Eye (tissue), 1 donor: Measurements from ENCODE around the gene CTAG1B.
"Not testable (repeated sequence)": the region's sequence is repeated elsewhere in the genome, so short reads cannot be mapped to it uniquely, and the experiment has no call there.

Source experiments
- DNase-seq: peaks from one replicate; pipeline ENCODE4 v3.0.0-alpha.2; 2015

Gene CTAG1B

GRCh38 chrX:154619182-154619581 lies at the start of gene CTAG1B:
CTAG1B (minus strand) TSS chrX:154619282; CDS start chrX:154619218, 64 bp downstream.
- not testable (repeated sequence) for DNase-seq

GRCh38 chrX:154661899-154662298 lies 42.8 kb upstream of the CTAG1B start:
- no peak for DNase-seq

- no peak for DNase-seq
Observed at GRCh38 chrX:154661170-154661569, 42.1 kb upstream of the CTAG1B start.

DNA sequence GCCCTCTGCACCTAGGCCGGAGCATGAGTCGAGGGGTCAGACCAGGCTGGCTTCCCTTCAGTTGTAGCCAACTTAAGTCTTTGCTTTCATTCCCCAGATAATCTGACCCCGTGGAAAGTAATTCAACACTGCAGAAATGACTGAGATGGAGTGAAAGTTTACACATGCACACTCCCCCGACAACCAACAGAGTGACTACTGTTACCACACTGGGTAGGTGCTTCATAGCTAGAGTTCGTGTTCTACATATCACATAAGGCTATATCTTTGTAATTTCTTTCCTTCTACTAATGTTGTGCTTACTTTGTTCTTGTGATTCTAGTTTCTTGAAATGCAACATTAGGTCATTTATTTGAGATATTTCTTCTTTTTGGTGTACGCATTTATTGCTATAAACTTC lies 41.5 kb upstream of the CTAG1B start:
- no peak for DNase-seq

DNA sequence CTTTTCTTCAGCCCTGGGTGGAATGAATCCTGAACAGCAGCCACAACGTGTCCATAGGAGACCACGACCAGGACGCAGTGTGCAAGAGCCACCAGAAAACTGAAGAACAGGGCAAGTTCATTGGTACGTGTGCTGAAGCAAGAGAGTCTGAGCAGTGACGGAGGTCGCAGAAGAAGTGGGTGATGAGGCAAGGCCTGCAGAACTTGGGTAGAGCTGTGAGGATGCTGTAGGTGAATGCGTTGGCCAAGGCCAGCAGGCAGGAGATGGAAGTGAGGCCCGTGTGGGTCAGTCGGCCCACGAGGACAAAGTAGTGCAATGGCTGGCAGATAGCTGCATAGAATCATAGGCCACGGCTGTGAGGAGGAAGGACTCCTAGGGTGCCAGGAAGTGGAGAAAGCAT lies 39.9 kb upstream of the CTAG1B start:
- no peak for DNase-seq

GRCh38 chrX:154658187-154658586 lies 39.1 kb upstream of the CTAG1B start:
- DNase-seq: no peak

GRCh38 chrX:154657226-154657805 lies 38.2 kb upstream of the CTAG1B start:
- no peak for DNase-seq

DNA sequence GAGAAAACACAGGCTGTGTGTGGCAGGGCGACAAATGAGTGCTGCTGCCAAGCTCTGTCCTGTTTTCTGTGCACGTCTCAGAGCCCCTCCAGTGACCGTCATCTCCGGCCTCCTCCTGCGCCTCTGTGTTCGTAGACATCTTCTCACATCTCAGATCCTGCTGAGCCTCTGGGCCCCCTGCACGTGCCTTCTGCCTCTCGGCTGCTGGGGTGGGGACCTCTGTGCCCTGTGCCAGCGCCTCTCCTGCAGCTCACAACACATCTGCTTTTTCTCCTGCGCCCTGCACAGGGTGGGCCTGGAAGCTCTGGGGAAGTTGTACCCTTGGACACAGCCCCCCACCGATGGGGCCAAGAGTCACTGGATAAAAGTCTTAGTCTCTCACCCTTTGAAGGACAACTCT lies 36.7 kb upstream of the CTAG1B start:
- no peak for DNase-seq

DNA sequence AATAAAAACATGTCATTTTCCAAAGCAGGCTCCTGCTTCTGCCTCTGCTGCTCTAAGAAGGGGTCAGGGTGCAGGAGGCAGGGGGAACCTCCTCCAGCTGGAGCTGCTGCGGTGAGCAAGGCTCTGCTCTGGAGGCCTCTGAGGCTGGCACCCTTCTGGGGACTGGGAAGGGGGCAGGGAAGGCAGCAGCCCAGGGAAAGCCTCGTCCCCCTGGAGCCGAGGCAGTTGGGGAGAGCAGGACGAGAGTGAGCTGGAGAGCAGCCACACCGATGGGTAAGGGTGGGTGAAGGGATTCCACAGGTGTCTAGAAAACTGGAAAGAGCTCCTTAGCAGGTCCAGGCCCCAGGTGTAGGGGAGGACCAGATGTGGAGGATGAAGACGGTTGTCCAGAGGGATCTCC lies 36.3 kb upstream of the CTAG1B start:
- DNase-seq: no peak

DNA sequence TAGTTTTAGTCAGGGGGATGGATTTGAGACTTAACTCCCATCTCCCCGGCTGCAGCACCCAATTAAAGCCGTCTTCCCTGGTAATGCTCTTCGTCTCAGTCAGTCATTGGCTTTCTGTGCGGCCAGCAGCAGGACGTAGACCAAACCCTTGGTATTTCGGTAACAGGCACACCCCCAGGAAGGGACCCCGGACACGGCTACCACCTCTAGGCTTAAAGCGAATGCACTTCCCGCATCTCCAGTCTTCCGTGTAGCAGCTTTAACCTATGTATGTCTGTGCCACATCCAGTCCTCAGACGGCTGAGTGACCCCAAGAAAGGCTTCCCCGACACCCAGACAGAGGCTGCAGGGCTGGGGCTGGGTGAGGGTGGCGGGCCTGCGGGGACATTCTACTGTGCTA lies 35.8 kb upstream of the CTAG1B start:
- no peak for DNase-seq

- DNase-seq: no peak
Observed at GRCh38 chrX:154654372-154654771, 35.3 kb upstream of the CTAG1B start.

- not testable (repeated sequence) for DNase-seq
Observed at GRCh38 chrX:154653413-154653812, 34.3 kb upstream of the CTAG1B start, which contains the start of gene CTAG2. CTAG2 (minus strand) TSS chrX:154653579; CDS start chrX:154653515, 64 bp downstream.

- no peak for DNase-seq
Observed at GRCh38 chrX:154653048-154653401, 33.9 kb upstream of the CTAG1B start.

DNA sequence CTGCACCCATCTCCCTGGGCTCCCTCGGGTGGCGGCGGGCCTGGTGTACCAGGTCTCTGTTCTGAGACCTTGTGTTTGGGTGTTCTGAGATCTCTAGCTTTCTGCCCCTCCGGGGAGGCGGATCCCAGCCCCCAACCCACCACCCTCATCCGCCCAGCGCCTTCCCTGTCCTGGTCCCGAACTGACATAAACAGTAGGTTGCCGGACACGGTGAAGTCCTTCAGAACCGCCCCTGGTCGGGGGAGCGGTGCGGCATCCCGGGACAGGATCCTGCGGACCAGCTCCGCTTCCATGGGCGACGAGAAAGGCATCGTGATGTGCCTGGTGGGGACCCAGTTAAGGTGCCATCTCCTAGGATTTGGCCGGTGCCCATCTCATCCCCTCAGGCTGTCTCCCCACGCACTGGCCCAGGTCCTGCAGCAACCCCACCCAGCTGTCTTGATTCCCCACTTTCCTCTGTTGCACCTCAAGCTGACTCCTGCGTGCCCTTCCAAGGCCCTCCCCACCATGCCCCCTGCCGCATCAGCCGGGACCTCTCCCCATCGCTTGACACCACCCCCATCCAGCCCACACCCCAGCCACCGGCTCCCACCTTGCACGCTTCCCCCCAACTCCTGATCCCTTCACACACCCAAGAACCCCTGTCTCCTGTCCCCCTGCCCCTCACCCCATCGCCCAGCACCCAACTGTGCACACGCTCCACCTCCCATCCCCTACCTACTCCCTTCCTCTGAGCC lies 33.4 kb upstream of the CTAG1B start:
- DNase-seq: no peak

- no peak for DNase-seq
Observed at GRCh38 chrX:154650221-154650510, 31.1 kb upstream of the CTAG1B start.

DNA sequence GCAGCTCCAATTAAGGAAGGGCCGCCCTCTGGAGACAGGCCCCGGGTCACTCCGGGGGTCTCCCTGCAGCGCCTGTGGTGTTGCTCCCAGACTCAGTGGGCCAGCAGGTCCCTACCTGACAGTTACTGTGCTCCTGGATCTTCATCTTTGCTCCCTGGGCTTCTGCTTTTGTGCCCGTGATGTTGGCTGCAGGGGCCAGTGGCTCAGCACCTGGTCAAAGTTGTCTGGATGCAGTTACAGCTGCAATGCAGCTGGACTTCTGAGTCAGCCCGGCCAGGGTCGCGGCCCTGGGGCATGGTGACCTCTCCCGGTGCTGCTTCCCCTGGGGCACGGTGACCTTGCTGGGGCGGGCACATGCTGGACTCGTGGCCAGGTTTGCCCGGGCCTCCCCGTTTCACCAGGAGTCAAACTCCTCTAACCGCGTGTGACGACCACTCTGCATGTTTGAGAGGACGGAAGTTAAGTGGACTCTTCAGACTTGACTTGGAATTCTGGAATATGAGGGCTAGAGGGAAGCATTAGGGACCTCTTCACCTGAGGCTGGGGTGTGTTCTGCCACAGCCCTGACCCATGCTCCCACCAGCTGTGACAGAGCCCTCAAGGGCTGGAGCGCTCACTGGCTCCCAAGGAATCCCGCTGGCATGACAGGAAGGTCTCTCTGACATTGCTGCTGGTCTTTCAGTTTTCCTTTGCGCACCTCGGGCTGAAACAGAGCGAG lies 30.6 kb upstream of the CTAG1B start:
- no peak for DNase-seq

DNA sequence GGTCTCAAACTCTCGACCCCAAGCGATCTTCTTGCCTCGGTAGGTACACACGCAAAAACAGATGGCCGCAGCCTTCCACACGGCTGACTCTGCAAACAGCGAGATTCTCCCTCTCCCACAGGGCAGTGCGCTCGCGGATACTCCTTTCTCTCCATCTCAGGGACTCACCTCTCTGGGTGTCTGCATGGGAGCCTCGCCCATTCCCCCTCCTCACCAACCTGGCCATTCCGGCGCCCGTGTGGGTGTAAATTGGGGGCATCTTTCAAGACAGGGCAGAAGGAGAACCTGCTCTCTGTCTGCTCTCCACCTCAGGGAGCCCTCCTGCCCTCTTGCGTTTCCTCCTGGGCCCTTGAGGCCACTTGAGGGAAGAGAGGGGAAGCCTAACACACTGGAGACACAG lies 29.8 kb upstream of the CTAG1B start:
- DNase-seq: peak; percentile 10

GRCh38 chrX:154645745-154646378 lies 26.8 kb upstream of the CTAG1B start:
- DNase-seq: not testable (repeated sequence)

DNA sequence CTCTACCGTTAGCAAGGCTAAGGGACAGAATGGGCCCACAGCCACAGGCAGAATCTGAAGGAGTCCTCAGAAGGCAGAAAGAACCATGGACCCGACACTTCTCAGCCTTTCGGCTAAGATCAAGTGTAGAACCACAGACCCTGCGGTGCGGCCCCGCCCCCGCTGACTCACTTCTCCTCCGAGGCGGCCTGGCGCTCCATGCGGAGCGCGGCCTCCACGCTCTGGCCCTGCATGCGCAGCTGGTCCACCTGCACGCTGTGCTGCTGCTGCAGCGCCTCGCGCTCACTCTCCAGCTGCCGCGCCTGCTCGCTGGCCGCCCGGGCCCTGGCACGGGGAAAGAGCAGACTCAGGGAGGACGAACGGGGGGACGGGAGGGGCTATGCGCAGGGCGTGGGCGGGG lies 24.6 kb upstream of the CTAG1B start:
- DNase-seq: not testable (repeated sequence)

GRCh38 chrX:154641740-154642139 lies 22.7 kb upstream of the CTAG1B start:
- not testable (repeated sequence) for DNase-seq

GRCh38 chrX:154633661-154634060 lies 14.6 kb upstream of the CTAG1B start:
- not testable (repeated sequence) for DNase-seq

- DNase-seq: not testable (repeated sequence)
Observed at GRCh38 chrX:154630949-154631348, 11.9 kb upstream of the CTAG1B start.

GRCh38 chrX:154628960-154629359 lies 9.9 kb upstream of the CTAG1B start:
- not testable (repeated sequence) for DNase-seq
